HG03159 (cell line): ENCODE data around the gene PPP2CA.
"Not testable (repeated sequence)": the region's sequence is repeated elsewhere in the genome, so short reads cannot be mapped to it uniquely, and the experiment has no call there.

Experiments used
- ATAC-seq: cut with Tn5 transposase; IDR thresholded peaks from one replicate; pipeline ENCODE4 v1.9.1; 2021; ENCODE audit warnings: mild to moderate bottlenecking, moderate library complexity; ENCODE audit not compliant: unreplicated experiment

The PPP2CA gene

GRCh38 chr5:134225780-134226440 is at the start of gene PPP2CA:
PPP2CA (minus strand) TSS chr5:134226073; CDS start chr5:134225861, 212 bp downstream.
- peak; percentile 81 for ATAC-seq

GRCh38 chr5:134273642-134274395 is 47.9 kb upstream of the PPP2CA start:
- ATAC-seq, result no peak

DNA sequence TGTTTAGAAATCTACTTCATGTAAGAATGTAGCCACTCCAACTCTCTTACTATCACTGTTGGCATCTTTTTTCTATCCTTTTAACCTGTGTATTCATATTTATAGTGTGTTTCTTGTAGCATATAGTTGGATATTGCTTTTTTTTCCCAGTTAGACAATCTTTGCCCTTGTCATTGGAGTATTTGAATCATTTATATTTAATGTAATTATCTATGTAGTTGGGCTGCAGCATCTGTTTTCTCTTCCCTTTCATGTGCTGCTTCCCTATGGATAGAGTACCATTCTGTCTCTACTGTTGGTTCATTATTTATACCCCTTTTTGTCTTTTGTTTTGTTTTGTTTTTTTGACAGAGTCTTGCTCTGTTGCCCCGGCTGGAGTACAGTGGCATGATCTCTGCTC is 45.2 kb upstream of the PPP2CA start:
- ATAC-seq, result no peak

DNA sequence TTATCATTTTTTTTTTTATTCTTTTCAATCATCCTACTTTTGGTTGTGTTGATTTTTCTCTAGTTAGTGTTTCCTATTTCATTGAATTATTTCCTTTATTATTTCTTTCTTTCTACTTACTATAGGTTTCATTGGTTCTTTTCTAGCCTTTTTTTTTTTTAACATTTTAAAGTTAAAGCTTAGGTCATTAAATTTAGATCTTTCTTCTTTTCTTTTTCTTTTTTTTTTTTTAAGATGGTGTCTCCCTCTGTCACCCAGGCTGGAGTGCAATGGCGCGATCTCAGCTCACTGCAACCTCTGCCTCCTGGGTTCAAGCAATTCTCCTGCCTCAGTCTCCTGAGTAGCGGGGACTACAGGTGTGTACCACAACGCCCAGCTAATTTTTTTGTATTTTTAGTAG is 43.0 kb upstream of the PPP2CA start:
- ATAC-seq, result no peak

GRCh38 chr5:134268019-134268601 is 42.2 kb upstream of the PPP2CA start:
- ATAC-seq, result no peak

DNA sequence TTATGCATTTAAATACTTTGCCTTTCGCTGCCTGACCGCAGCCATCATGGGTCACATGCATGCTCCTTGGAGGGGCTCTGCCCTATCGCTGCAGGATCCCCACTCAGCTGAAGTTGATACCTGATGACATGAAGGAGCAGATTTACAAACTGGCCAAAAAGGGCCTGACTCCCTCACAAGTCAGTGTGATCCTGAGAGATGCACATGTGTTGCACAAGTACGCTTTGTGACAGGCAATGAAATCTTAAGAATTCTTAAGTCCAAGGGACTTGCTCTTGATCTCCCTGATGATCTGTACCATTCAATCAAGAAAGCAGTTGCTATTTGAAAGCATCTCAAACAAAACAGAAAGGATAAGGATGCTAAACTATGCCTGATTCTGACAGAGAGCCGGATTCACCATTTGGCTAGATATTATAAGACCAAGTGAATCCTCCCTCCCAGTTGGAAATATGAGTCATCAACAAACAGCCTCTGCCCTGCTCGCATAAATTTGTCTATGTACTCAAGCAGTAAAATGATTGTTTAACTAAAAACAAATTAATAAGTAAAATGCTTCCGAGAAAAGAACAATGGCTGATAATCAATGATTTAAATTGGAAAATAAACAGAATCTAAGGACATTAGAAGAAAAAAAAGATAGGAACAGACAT is 41.6 kb upstream of the PPP2CA start:
- ATAC-seq, result no peak

DNA sequence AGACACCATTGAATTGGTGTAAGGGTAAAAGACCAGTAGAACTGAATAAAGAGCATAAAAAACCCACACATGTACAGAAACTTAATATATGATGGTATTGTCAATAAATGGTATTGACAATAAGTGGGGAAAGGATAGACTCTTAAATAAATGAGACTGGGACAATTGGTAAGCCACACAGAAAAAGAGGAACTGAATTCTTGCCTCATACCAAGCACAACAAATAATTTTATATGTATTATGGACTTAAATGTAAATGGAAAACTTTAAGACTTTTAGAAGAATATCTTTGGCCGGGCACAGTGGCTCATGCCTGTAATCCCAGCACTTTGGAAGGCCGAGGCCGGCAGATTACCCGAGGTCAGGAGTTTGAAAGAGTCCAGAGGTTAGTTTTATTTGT is 37.9 kb upstream of the PPP2CA start:
- no peak for ATAC-seq

- ATAC-seq, result not testable (repeated sequence)
Measured at GRCh38 chr5:134262629-134263028, 36.8 kb upstream of the PPP2CA start.

DNA sequence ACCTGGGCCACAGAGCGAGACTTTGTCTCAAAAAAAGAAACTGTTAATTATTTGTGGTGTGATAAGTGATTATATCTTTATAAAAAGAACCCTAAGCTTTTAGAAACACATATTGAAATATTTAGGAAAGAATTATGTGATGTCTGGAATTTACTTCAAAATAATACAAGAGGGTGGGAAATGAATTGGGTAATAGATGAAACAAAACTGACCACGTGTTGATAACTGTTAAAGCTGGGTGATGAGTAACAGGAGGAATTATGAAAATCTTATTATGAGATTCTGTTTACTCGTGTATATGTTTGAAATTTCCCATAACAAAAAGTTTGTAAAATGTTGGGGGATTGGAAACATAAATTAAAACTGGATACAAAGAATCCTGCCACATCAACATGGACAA is 33.0 kb upstream of the PPP2CA start:
- ATAC-seq, result no peak

- ATAC-seq, result no peak
Measured at GRCh38 chr5:134257176-134257575, 31.3 kb upstream of the PPP2CA start.

DNA sequence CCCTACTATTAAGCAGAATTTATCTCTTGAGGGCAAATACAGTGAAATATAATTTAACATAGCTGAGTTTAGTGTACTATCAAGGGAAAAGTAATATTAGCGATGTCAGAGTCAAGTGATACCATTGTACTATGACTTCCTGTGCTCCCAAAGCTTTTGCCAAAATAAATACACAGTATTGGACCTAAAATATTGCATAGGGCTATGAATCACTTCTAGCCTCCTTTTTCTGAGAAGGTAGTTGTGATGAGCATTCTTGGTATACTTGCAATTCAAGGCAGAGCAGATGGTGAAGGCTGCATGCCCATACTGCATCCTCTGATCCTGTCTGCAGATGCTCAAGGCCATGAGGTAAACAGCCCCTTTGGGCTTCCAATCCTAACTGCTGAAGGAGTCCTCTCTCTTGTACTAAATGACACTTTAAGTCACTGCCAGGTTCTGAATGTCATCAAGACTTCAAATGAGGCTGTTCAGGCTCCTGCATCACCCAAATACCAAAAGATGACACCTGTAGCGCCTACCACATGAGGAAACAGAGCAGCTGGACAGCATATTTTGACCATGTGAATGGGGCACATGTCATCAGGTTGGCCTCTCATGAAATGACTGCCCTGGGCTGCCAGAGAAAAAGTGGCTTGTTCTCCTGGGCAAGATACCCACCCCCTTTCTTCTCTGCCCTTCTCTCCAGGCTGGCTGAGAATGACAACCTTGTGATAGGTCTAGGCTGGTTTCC is 29.7 kb upstream of the PPP2CA start:
- no peak for ATAC-seq

DNA sequence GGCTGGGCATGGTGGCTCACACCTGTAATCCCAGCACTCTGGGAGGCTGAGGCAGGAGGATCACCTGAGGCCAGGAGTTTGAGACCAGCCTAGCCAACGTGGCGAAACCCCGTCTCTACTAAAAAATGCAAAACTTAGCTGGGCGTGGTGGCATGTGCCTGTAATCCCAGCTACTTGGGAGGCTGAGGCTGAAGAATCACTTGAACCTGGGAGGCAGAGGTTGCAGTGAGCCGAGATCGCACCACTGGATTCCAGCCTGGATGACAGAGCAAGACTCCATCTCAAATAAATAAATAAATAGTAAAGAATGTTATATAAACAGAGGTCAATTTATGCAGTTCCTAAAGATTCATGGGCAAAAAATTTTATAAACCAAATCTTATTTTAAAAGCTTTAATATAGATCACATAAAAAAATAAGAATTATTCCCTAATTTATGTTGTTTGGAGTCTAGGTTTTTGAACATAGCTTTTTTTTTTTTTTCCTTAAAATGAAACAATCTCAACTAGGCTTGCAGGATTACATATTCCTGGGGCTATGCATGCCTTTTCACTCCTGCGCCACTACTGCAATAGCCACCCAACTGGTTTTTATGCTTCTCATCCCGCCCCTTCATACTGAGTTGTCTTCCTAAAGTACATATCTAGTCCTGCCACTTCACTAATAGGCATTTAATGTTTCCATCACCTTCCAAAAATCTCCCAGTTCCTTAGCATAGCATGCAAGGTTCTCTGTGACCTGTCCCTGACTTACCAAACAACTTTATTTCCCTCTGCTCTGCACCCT is 27.7 kb upstream of the PPP2CA start:
- not testable (repeated sequence) for ATAC-seq

GRCh38 chr5:134252671-134253070 is 26.8 kb upstream of the PPP2CA start:
- no peak for ATAC-seq

GRCh38 chr5:134250949-134251348 is 25.1 kb upstream of the PPP2CA start:
- ATAC-seq, result no peak

DNA sequence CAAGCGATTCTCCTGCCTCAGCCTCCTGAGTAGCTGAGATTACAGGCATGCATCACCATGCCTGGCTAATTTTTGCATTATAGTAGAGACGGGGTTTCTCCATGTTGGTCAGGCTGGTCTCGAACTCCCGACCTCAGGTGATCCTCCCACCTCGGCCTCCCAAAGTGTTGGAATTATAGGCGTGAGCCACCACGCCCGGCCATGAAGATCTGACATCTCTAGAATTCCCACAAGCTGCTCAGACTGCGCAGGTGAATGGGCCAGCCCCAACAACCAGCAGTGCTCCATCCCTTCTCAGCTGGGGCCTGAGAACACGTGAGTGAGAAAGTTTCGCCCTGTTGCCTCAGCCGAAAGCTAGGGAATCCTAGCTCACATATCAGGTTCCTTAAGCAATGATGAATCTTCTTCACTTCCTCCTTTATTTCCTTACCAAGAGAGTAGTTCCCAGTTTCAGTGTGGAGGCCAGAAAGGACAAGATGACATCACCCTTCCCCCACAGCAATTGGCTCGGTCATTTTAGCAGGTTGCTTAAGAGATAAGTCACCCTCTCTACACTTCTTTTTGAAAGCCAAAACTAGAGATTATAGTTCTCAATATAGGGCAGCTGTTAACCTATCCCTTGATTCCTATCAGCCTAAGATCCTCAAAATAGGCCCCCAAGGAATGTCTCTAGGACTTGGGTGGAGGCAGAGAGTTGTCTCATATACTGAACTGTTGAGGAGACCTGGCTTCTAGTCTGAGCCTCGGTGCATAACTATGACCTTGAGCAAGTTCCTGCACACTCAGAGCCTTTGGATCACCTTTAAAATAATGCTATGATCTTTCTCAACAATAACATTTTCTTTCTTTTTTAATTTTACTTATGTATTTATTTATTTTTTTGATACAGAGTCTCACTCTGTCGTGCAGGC is 23.9 kb upstream of the PPP2CA start:
- ATAC-seq, result no peak

DNA sequence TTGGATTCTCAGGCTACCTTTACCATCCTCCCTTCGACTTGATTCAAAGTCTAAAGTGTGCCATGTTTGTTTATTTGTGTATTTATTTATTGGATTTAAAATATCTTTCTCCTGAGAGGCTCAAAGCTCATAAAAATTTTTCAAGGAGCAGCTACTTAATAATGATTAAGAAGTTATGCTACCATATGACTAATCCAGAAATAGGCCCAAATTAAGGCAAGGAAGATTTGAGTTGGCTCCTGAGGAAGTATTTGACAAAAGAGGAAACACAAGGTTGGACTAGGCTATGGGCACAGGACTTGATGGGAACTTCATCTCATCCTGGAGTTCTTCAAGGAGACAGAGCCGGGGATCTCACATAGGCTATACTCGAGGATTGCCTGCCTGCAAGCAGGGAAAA is 22.4 kb upstream of the PPP2CA start:
- no peak for ATAC-seq

GRCh38 chr5:134247428-134248224 is 21.8 kb upstream of the PPP2CA start:
- ATAC-seq, result no peak

- no peak for ATAC-seq
Measured at GRCh38 chr5:134246771-134247427, 21.0 kb upstream of the PPP2CA start.
